SK-MEL-5 (cell line): ENCODE measurements around the gene PLEKHM3. TPM values are rescaled to one million over a fixed set of nuclear protein-coding genes. Genes with fewer than 3 reads are reported as not detected.

Experiments used
- DNase-seq: peaks from one replicate; pipeline ENCODE4 v3.0.0-alpha.2; 2016; ENCODE audit warnings: low read depth, low spot score
- in situ Hi-C: cut with HindIII; loops from 2 replicates; pipeline ENCODE4 v1.10.0; 2016; ENCODE audit warnings: low sequenced_read_pairs, high pct_unique_total_duplicates, low pct_unique_long_range_greater_than_20kb
- total RNA-seq: library from RNA; depleted of rRNA; stranded (reverse); fragments of >200 nt; shearing (Covaris generic); gene quantifications from 2 replicates; pipeline ENCODE4 v1.2.3, GENCODE V29; 2014

The PLEKHM3 gene
- total RNA-seq, 1 experiment from 2014 or later: 3.2 TPM

GRCh38 chr2:207833251-207833751 is 192.0 kb downstream of the PLEKHM3 start:
- in situ Hi-C loops: no loop called here
- no peak for DNase-seq

GRCh38 chr2:207831584-207832248 is 193.6 kb downstream of the PLEKHM3 start:
- no peak for DNase-seq
- in situ Hi-C loops: no loop called here

- DNase-seq: no peak
- in situ Hi-C loops: no loop called here
Measured at GRCh38 chr2:207830778-207831438, 194.4 kb downstream of the PLEKHM3 start.

- DNase-seq: no peak
- in situ Hi-C loops: no loop called here
Measured at GRCh38 chr2:207828361-207829057, 196.8 kb downstream of the PLEKHM3 start.

GRCh38 chr2:207825978-207826377 is 199.3 kb downstream of the PLEKHM3 start:
- in situ Hi-C loops: no loop called here

GRCh38 chr2:207825045-207825954 is 200.0 kb downstream of the PLEKHM3 start:
- in situ Hi-C loops: no loop called here

More at GRCh38 chr2:207825978-207826377, 199.3 kb downstream of the PLEKHM3 start:
- DNase-seq: no peak

GRCh38 chr2:207823865-207824264 is 201.5 kb downstream of the PLEKHM3 start:
- in situ Hi-C loops: no loop called here
- no peak for DNase-seq

More at GRCh38 chr2:207825045-207825954, 200.0 kb downstream of the PLEKHM3 start:
- DNase-seq: no peak

- in situ Hi-C loops: no loop called here
- DNase-seq: no peak
Measured at GRCh38 chr2:207819839-207820784, 205.2 kb downstream of the PLEKHM3 start.

- in situ Hi-C loops: no loop called here
- DNase-seq: no peak
Measured at GRCh38 chr2:207819021-207819797, 206.1 kb downstream of the PLEKHM3 start.

GRCh38 chr2:207816546-207816945 is 208.8 kb downstream of the PLEKHM3 start:
- in situ Hi-C loops: no loop called here
- no peak for DNase-seq

- DNase-seq: no peak
Measured at GRCh38 chr2:207815254-207815653, 210.1 kb downstream of the PLEKHM3 start.

GRCh38 chr2:207813942-207814341 is 211.4 kb downstream of the PLEKHM3 start:
- in situ Hi-C loops: no loop called here

More at GRCh38 chr2:207815254-207815653, 210.1 kb downstream of the PLEKHM3 start:
- in situ Hi-C loops: no loop called here

GRCh38 chr2:207813221-207813916 is 212.0 kb downstream of the PLEKHM3 start:
- DNase-seq: no peak
- in situ Hi-C loops: no loop called here

More at GRCh38 chr2:207813942-207814341, 211.4 kb downstream of the PLEKHM3 start:
- DNase-seq: peak; percentile 32

GRCh38 chr2:207812726-207813080 is 212.6 kb downstream of the PLEKHM3 start:
- in situ Hi-C loops: no loop called here
- DNase-seq: no peak

GRCh38 chr2:207812058-207812725 is 213.1 kb downstream of the PLEKHM3 start:
- no peak for DNase-seq
- in situ Hi-C loops: no loop called here
